Mucosa of descending colon (tissue), 3 donors: ENCODE results near the gene APCDD1. TPM values are rescaled to one million over a fixed set of nuclear protein-coding genes. Genes with fewer than 3 reads are reported as not detected.

ENCODE experiments used
- ATAC-seq: fragments of 200-7000 bp; cut with Tn5 transposase; one replicate; pipeline ENCODE4 v1.9.1; 2020; ENCODE audit warnings: mild to moderate bottlenecking, moderate library complexity
- DNase-seq, 3 donors: peaks; one replicate each; pipeline ENCODE4 v3.0.0-alpha.2; 2020
- H3K36me3 ChIP-seq: fragments of 200-600 bp; one replicate; pipeline ENCODE4 v1.8.0; 2021; ENCODE audit warnings: low read depth, mild to moderate bottlenecking
- H3K4me1 ChIP-seq: fragments of 200-600 bp; one replicate; pipeline ENCODE4 v1.8.0; 2021; ENCODE audit warnings: low read depth, mild to moderate bottlenecking
- H3K4me3 ChIP-seq: fragments of 200-600 bp; one replicate; pipeline ENCODE4 v1.8.0; 2021; ENCODE audit warnings: mild to moderate bottlenecking
- H3K9me3 ChIP-seq: fragments of 200-600 bp; one replicate; pipeline ENCODE4 v1.8.0; 2021; ENCODE audit warnings: mild to moderate bottlenecking
- intact Hi-C, 2 donors: fragments of 100-400 bp; cut with DNase I in 1 of 2; cut with micrococcal nuclease in 1 of 2; formaldehyde crosslinking; loops; one replicate each; pipeline versions ENCODE4 v1.11.0 to v1.11.1; 2022; cut with DNase I, micrococcal nuclease
- total RNA-seq, 3 donors: library from RNA; stranded (reverse); fragmentation: NEBNext Ultra II Directional in 2 of 3; extraction: Animal tissue kit (Norgen Biotek cat#: 25700) in 2 of 3; gene quantifications; one replicate each; pipeline versions ENCODE4 v1.2.1 to v1.2.4, GENCODE V29; 2021 to 2023
- TF ChIP-seq, protein P1 (sequence below): fragments of 200-600 bp; IDR thresholded peaks from one replicate; pipeline ENCODE4 v1.8.0; 2022; ENCODE audit warnings: antibody characterized with exemption, mild to moderate bottlenecking
- donor health status: DM: no; HTN: no; CAD: no; lungs with moderate emphysema.
- donor health status: DM: no; HTN: no; CAD: no.
- donor health status: DM: no; HTN: yes; CAD: no.

APCDD1 gene
- total RNA-seq, 3 donors from 2014 or later = 3.8 to 29.7 (median 15.2) TPM

DNA sequence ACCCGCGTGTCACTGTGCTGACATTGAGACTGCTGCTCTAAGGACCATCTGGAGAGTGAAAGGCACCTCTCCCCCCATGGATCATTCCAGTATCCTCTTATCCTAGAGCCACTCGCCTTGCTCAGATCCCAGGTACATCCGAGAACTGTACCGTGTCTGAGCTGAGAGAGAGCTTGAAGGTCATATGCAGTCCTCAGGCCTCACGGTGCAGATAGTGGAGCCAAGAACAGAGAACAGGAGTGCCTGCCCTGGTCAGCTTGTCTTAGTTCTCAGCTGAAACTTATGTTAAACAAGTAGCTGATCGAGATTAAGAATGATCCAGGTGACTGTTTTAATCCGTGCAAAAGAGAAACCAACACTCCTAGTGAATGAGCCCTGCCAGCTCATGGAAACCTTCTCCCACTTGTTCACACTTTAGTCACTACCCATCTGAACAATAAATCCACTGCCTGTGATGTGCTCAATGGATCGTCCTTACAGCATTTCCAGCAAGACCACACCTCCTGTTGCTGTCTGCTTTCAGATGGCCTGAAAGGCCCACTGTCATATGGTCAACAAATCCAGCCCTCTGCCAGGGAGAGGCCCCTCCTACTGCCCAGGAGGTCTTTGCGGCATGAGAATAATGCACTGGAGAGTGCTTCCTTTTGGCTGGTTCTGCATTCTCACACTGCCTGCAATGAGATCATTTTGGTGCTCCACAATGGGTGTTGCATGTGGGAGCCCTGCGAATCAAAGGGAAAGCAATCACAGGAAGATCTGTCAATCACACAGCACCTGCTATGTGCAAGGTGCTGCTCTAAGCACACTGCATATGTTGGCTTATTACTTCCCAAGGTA lies 43.7 kb upstream of the APCDD1 start:
- Histone ChIP-seq H3K36me3 (no peaks in the 10 kb centered on the region), H3K4me3 (no peak overlapping the region), H3K9me3 (no peaks in the 10 kb centered on the region), H3K4me1 (no peaks in the 10 kb centered on the region)
- DNase-seq (no peak), ATAC-seq (no peak)
- intact Hi-C loops = no loop called here
- TF ChIP-seq, protein P1, sequence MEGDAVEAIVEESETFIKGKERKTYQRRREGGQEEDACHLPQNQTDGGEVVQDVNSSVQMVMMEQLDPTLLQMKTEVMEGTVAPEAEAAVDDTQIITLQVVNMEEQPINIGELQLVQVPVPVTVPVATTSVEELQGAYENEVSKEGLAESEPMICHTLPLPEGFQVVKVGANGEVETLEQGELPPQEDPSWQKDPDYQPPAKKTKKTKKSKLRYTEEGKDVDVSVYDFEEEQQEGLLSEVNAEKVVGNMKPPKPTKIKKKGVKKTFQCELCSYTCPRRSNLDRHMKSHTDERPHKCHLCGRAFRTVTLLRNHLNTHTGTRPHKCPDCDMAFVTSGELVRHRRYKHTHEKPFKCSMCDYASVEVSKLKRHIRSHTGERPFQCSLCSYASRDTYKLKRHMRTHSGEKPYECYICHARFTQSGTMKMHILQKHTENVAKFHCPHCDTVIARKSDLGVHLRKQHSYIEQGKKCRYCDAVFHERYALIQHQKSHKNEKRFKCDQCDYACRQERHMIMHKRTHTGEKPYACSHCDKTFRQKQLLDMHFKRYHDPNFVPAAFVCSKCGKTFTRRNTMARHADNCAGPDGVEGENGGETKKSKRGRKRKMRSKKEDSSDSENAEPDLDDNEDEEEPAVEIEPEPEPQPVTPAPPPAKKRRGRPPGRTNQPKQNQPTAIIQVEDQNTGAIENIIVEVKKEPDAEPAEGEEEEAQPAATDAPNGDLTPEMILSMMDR = no peak

- TF ChIP-seq, protein P1 = no peak
- Histone ChIP-seq H3K4me3 (no peak overlapping the region), H3K36me3 (no peaks in the 10 kb centered on the region), H3K9me3 (no peaks in the 10 kb centered on the region), H3K4me1 (no peaks in the 10 kb centered on the region)
- ATAC-seq (no peak), DNase-seq (no peak)
- intact Hi-C loops = no loop called here
Observed at GRCh38 chr18:10412933-10413332, 41.5 kb upstream of the APCDD1 start.

DNA sequence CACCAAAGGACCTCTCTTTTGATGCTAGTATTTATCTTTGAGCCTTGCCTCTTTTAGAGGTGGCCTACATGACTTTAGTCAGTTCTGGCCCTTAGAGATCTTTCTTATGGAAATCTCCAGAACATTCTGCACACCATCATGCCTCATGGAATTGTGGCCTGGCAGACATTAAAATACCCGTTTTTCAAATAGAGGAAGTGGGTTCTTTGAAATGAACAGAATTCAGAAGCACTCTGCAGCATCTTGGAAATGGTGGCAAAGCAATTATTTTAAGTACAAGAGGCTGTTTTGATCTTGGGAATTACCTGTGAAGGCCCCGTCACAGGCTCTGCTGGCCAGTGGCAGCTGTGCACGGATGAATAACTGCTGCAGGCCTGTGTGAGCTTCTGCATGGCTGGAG lies 40.7 kb upstream of the APCDD1 start:
- H3K36me3 ChIP-seq = no peaks in the 10 kb centered on the region
- no peak overlapping the region for H3K4me3 ChIP-seq
- no peaks in the 10 kb centered on the region for H3K9me3 ChIP-seq
- H3K4me1 ChIP-seq = no peaks in the 10 kb centered on the region
- intact Hi-C loops = no loop called here
- DNase-seq = no peak
- no peak for ATAC-seq
- TF ChIP-seq, protein P1 = no peak

GRCh38 chr18:10414293-10414842 lies 40.1 kb upstream of the APCDD1 start:
- DNase-seq (no peak), ATAC-seq (no peak)
- H3K36me3 ChIP-seq = no peaks in the 10 kb centered on the region
- H3K4me3 ChIP-seq = no peak overlapping the region
- H3K9me3 ChIP-seq = no peaks in the 10 kb centered on the region
- intact Hi-C loops = no loop called here
- TF ChIP-seq, protein P1 = no peak
- no peaks in the 10 kb centered on the region for H3K4me1 ChIP-seq

GRCh38 chr18:10416065-10416464 lies 38.4 kb upstream of the APCDD1 start:
- no peaks in the 10 kb centered on the region for H3K4me1 ChIP-seq
- no peaks in the 10 kb centered on the region for H3K9me3 ChIP-seq
- DNase-seq = no peak
- intact Hi-C loops = no loop called here
- TF ChIP-seq, protein P1 = no peak
- no peak for ATAC-seq
- H3K4me3 ChIP-seq = no peak overlapping the region
- no peaks in the 10 kb centered on the region for H3K36me3 ChIP-seq
